HG03558 (cell line): Measurements from ENCODE around the gene PABPN1.
"Not testable (repeated sequence)": the region's sequence is repeated elsewhere in the genome, so short reads cannot be mapped to it uniquely, and the experiment has no call there.

Experiments
- ATAC-seq: cut with Tn5 transposase; IDR thresholded peaks from one replicate; pipeline ENCODE4 v1.9.1; 2021; ENCODE audit warnings: moderate number of reproducible peaks; ENCODE audit not compliant: unreplicated experiment; ENCODE audit errors: extremely low read depth

Gene PABPN1

DNA sequence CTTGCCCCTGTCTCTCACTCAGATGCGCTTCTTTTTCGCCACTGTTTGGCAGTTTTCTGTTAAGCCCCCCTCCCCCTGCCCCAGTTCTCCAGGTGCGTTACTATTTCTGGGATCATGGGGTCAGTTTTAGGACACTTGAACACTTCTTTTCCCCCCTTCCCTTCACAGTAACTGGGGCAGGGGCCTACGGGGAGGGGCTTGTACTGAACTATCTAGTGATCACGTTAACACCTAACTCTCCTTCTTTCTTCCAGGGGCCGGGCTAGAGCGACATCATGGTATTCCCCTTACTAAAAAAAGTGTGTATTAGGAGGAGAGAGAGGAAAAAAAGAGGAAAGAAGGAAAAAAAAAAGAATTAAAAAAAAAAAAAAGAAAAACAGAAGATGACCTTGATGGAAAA, 3.7 kb downstream of the PABPN1 start:
- no peak for ATAC-seq

- ATAC-seq: not testable (repeated sequence)
Observed at GRCh38 chr14:23325746-23326145, 4.5 kb downstream of the PABPN1 start.

DNA sequence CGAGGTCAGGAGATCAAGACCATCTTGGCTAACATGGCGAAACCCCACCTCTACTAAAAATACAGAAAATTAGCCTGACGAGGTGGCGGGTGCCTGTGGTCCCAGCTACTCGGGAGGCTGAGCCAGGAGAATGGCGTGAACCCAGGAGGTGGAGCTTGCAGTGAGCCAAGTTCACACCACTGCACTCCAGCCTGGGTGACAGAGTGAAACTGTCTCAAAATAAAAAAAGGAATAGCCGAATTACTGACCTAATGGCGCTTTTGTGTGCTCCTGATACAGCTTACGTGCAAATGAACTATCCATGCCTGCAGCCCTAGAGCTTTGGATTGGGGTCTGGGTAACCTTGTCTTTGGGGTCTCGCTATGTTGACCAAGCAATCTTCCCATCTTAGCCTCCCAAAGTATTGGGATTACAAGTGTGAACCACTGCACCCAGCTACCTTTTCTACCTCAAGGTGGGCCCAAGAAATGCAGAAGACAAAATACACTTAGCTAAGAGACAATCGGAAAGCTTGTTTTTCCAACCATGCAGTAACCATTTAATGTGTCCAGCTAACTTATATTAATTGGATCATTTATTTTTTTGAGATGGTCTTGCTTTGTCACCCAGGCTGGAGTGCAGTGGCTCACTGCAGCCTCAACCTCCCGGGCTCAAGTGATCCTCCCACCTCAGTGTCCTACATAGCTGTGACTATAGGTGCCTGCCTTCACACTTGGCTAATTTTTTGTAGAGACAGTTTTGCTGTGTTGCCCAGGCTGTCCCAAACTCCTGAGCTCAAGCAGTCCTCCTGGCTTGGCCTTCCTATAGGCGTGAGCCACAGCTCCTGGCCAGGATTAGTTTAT, 5.5 kb downstream of the PABPN1 start:
- no peak for ATAC-seq

- no peak for ATAC-seq
Observed at GRCh38 chr14:23327947-23328744, 6.9 kb downstream of the PABPN1 start.

DNA sequence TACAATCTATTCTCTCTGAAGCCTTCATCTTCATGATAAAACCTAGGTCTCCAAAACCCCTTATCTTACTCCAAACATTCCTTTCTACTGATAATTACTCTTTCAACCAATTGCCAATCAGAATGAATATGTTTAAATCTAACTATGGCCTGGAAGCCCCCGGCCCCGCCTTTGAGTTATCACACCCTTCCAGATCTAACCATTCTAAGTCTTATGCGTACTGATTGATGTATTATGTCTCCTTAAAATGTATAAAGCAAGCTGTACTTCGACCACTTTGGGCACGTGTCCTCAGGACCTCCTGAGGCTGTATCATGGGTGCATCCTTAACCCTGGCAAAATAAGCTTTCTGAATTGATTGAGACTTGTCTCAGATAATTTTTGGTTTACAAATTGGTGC, 14.4 kb downstream of the PABPN1 start:
- ATAC-seq: no peak

DNA sequence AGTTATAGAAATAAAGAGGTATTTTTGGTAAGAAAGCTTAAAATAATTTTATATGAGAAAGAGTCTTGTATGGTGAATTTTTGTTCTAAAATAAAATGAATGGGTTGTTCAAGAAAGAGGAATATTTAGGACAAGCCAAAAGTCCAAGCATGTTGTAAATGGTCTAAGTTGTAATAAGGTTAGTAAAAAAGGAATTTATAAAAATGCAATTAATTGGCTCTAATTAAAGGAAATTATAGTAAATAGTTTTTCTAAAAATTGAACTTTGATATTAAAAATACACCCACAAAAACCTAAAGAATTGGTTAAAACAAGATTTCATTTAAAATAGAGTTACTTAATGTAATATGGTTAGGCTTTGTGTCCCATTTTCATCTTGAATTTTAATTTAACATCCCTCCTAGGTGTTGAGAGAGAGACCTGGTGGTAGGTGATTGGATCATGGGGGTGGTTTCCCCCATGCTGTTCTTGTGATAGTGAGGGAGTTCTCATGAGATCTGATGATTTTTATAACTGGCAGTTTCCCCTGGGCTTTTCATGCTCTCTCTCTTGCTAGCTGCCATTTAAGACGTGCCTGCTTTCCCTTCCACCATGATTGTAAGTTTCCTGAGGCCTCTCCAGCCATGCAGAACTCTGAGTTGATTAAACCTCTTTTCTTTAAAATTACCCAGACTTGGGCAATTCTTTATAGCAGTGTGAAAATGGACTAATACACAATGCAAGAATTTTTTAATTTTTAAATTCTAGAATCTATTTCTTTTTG, 18.4 kb downstream of the PABPN1 start:
- no peak for ATAC-seq

DNA sequence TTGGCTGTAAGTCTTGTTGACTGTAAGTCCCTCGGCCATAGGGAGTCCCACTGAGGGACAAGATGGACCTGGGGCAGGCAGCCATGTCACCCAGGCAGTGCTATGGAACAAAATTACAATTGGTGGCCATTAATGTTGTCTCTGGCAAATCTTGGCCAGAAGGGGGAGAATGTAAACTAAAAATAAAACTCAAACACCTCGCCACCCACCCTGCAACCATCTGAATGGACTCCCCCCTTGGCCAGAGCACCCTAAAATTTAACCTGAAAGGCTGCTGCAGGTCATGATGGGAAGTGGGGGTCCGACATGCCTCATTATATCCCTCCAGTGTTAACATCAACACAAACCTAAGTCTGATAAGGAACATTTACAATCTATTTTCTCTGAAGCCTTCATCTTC, 23.2 kb downstream of the PABPN1 start:
- ATAC-seq: no peak

GRCh38 chr14:23345987-23346692, 24.9 kb downstream of the PABPN1 start:
- ATAC-seq: no peak

GRCh38 chr14:23346693-23347405, 25.6 kb downstream of the PABPN1 start:
- no peak for ATAC-seq

GRCh38 chr14:23347406-23348296, 26.4 kb downstream of the PABPN1 start:
- no peak for ATAC-seq

GRCh38 chr14:23348297-23348655, 27.0 kb downstream of the PABPN1 start:
- no peak for ATAC-seq

- no peak for ATAC-seq
Observed at GRCh38 chr14:23349156-23349845, 28.0 kb downstream of the PABPN1 start.

DNA sequence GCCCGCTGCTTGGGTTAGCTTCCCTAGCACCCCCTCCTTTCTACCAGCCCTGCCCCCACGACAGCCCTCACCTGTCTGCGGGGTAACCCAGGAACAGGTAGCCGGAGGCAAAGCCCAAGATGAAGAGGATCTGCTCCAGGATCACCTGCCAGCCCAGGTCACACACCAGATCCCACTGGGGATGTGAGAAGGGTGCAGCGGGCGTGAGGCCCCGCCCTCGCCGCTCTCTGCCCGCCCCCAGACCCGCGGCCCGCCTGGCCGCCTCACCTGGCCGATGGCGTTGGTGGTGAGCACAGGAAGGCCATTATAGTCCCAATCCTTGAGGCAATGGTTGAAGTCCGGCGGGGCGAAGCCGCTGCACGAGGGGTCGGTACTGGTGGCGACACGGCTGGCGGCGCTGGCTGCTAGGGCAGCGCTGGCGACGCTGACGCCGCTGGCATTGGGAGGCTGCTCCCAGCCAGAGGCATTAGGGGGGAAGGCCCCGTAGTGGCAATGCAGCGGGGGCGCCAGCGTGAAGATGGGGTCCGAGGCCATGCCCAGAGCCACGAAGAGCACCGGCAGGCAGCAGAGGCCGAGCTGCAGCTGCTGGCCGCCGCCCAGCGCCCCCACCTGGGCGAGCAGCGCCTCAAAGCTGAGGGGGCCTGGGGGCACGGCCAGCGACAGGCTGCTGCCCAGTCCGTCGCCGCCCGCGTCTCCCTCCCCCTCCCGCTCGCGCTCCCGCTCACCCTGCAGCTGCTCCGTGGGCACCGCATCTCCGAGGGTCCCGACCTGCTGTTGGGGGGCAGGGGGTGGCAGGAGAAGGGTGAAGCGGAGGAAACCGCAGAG, 30.6 kb downstream of the PABPN1 start:
- ATAC-seq: no peak

- ATAC-seq: no peak
Observed at GRCh38 chr14:23352506-23353432, 31.5 kb downstream of the PABPN1 start, which contains the start of gene SLC22A17. TSS of gene SLC22A17 (minus strand) at chr14:23352887.

DNA sequence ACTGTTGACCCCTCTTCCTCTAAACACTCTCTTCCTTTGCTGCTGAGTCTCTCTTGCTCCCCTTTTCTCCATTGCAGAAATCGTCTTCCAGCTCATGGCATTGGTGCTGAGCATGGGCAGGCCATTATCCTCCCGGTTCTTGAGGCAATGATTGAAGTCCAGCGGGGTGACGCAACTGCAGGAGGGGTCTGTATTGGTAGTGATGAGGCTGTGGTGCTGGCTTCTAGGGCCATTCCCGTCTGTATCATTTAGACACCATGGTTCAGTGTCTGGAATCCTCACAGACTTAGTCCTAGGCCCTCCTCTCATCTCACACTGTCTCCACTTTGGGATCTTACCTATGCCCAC, 32.1 kb downstream of the PABPN1 start:
- ATAC-seq: no peak

GRCh38 chr14:23354990-23355389, 33.7 kb downstream of the PABPN1 start:
- no peak for ATAC-seq
